GM12878 (cell line): Measurements from ENCODE around the gene SLC39A8. TPM values are rescaled to one million over a fixed set of nuclear protein-coding genes. Genes with fewer than 3 reads are reported as not detected.

Experiments used
- ATAC-seq: fragments of 200-7000 bp; cut with Tn5 transposase; 3 replicates; pipeline ENCODE4 v1.9.1; 2020; ENCODE audit warnings: mild to moderate bottlenecking, moderate library complexity
- BruUV-seq: library from RNA; stranded (reverse); fragments of 400-500 nt; replicated peaks from 2 replicates; lab custom pipeline; 2021; lab: Mats Ljungman, UMichigan
- CTCF ChIA-PET: fragments of 300-600 bp; sonication (Branson Sonifier 250); formaldehyde crosslinking; extraction: SDS; loops from one replicate; lab custom pipeline; 2021; ENCODE audit warnings: inconsistent platforms; lab: Yijun Ruan, JAX
- POLR2A ChIA-PET: fragments of 350-600 bp; formaldehyde crosslinking; extraction: SDS; loops from one replicate; lab custom pipeline; 2021; ENCODE audit warnings: inconsistent platforms; lab: Charles Lee
- RAD21 ChIA-PET: fragments of 300-600 bp; sonication (Branson Sonifier 250); formaldehyde crosslinking; loops from one replicate; lab custom pipeline; 2023; ENCODE audit warnings: antibody characterized with exemption; ENCODE audit not compliant: unreplicated experiment; lab: Charles Lee
- SMC1A ChIA-PET: fragments of 300-600 bp; sonication (Branson Sonifier 250); formaldehyde crosslinking; loops from one replicate; lab custom pipeline; 2023; ENCODE audit not compliant: unreplicated experiment, uncharacterized antibody; lab: Charles Lee
- DNase-seq: peaks from one replicate; pipeline ENCODE4 v3.0.0-alpha.2; 2011; ENCODE audit warnings: low read depth, low spot score
- FAIRE-seq: peaks from 3 replicates; lab custom pipeline; 2011; peaks lifted over from hg19 to GRCh38; lab: Jason Lieb, UNC
- H2AFZ ChIP-seq: 2 replicates; pipeline ENCODE4 v1.6.0; 2011; ENCODE audit warnings: low read depth, low read length, control low read depth; ENCODE audit not compliant: control insufficient read depth
- H3K27ac ChIP-seq: 2 replicates; pipeline ENCODE4 v1.5.1; 2011; ENCODE audit warnings: control low read depth; ENCODE audit not compliant: control insufficient read depth, insufficient read depth
- H3K27me3 ChIP-seq, 2 experiments: replicated peaks in 1 of 2; 2 replicates each; pipeline versions ENCODE4 v1.6.0 to v1.6.1; 2011; ENCODE audit warnings: low read length in 1 of 2; ENCODE audit not compliant: control insufficient read depth in 2 of 2, insufficient read depth in 2 of 2
- H3K36me3 ChIP-seq, 2 experiments: 2 replicates each; pipeline ENCODE4 v1.5.1; 2011; ENCODE audit warnings: low read length in 1 of 2; ENCODE audit not compliant: control insufficient read depth in 2 of 2, insufficient read depth in 2 of 2
- H3K4me1 ChIP-seq: 2 replicates; pipeline ENCODE4 v1.6.1; 2011; ENCODE audit warnings: mild to moderate bottlenecking, low read length, moderate library complexity, mixed read lengths; ENCODE audit not compliant: control insufficient read depth, insufficient read depth
- H3K4me2 ChIP-seq: 2 replicates; pipeline ENCODE4 v1.6.0; 2011; ENCODE audit warnings: control low read depth; ENCODE audit not compliant: control insufficient read depth, insufficient read depth
- H3K4me3 ChIP-seq: fragments of 200-600 bp; sonication (generic); 2 replicates; pipeline ENCODE4 v1.5.1; 2016
- H3K79me2 ChIP-seq: 2 replicates; pipeline ENCODE4 v1.6.0; 2011; ENCODE audit warnings: low read length; ENCODE audit not compliant: control insufficient read depth, insufficient read depth
- H3K9ac ChIP-seq: 2 replicates; pipeline ENCODE4 v1.8.0; 2011; ENCODE audit warnings: low read length, control low read depth, mixed read lengths; ENCODE audit not compliant: control insufficient read depth, insufficient read depth
- H3K9me3 ChIP-seq: replicated peaks from 3 replicates; pipeline ENCODE4 v1.5.1; 2011; ENCODE audit warnings: mild to moderate bottlenecking, low read length; ENCODE audit not compliant: control insufficient read depth, insufficient read depth
- H4K20me1 ChIP-seq: 2 replicates; pipeline ENCODE4 v1.6.0; 2011; ENCODE audit not compliant: control insufficient read depth, insufficient read depth
- E2F4 ChIP-seq: IDR thresholded peaks from 2 replicates; pipeline ENCODE4 v1.6.1; 2012; ENCODE audit warnings: low read depth, low read length, improper control_type of control experiment
- E2F8 ChIP-seq: fragments of 450-650 bp; IDR thresholded peaks from 2 replicates; pipeline ENCODE4 v1.6.1; 2018; ENCODE audit warnings: mild to moderate bottlenecking, low read depth, moderate library complexity; ENCODE audit not compliant: partially characterized antibody
- EED ChIP-seq: sonication (generic); IDR thresholded peaks from 2 replicates; pipeline ENCODE4 v1.6.1; 2016; ENCODE audit warnings: antibody characterized with exemption, low read depth
- HCFC1 ChIP-seq: fragments of 150-350 bp; IDR thresholded peaks from 2 replicates; pipeline ENCODE4 v1.6.1; 2014; ENCODE audit warnings: low read length
- SIN3A ChIP-seq: IDR thresholded peaks from 2 replicates; pipeline ENCODE4 v1.6.1; 2012; ENCODE audit warnings: low read depth, low read length, improper control_type of control experiment
- SMC3 ChIP-seq: IDR thresholded peaks from 2 replicates; pipeline ENCODE4 v1.6.1; 2011; ENCODE audit warnings: low read length, improper control_type of control experiment, borderline replicate concordance
- SREBF1 ChIP-seq: IDR thresholded peaks from 2 replicates; pipeline ENCODE4 v1.6.1; 2012; ENCODE audit warnings: mild to moderate bottlenecking, low read length
- SUPT20H ChIP-seq: IDR thresholded peaks from 2 replicates; pipeline ENCODE4 v1.6.1; 2011; ENCODE audit warnings: low read depth, mild to moderate bottlenecking, low read length, moderate library complexity, borderline replicate concordance; ENCODE audit not compliant: control insufficient read depth
- TAF1 ChIP-seq: IDR thresholded peaks from 2 replicates; pipeline ENCODE4 v1.6.1; 2011; ENCODE audit warnings: mild to moderate bottlenecking, low read depth, low read length, borderline replicate concordance
- ZZZ3 ChIP-seq: IDR thresholded peaks from 2 replicates; pipeline ENCODE4 v1.6.1; 2011; ENCODE audit warnings: low read depth; ENCODE audit not compliant: control insufficient read depth, insufficient read length
- WGBS: methylation state at CpG from one replicate; pipeline ENCODE4 v1.1.6; 2016; ENCODE audit warnings: low lambda C conversion rate; ENCODE audit not compliant: insufficient replicate concordance, insufficient coverage; ENCODE audit errors: missing lambda C conversion rate; 5-methylcytosine and 5-hydroxymethylcytosine counted together
- in situ Hi-C: fragments of 300-500 bp; cut with MboI; formaldehyde crosslinking; loops from 9 replicates; pipeline ENCODE4 v1.14.3; 2018; ENCODE audit warnings: mixed read lengths
- intact Hi-C: fragments of 100-400 bp; cut with micrococcal nuclease; formaldehyde crosslinking; loops from one replicate; pipeline ENCODE4 v1.14.2; 2022; ENCODE audit not compliant: unreplicated experiment
- polyA plus RNA-seq, 11 experiments: library from polyadenylated mRNA; depleted of rRNA in 4 of 11; unstranded in 6 of 11; stranded (reverse) in 5 of 11; fragments of >200 nt; fragmentation: Nextera tagmentation in 4 of 11; fragmentation: Illumina TruSeq in 1 of 11; extraction: Ambion mirVana in 4 of 11; extraction: Trizol in 1 of 11; gene quantifications; 1 replicate in 1 of 11; 2 replicates in 10 of 11; pipeline versions ENCODE4 v1.2.1 to v1.2.3, GENCODE V29; 2011 to 2016; ENCODE audit warnings: inconsistent platforms in 2 of 11, missing spikeins in 2 of 11, low read depth in 1 of 11
- total RNA-seq, 4 experiments: library from RNA; depleted of rRNA in 3 of 4; stranded (reverse); fragments of >200 nt in 3 of 4; fragmentation: Illumina TruSeq in 1 of 4; extraction: Trizol in 1 of 4; gene quantifications; 2 replicates each; pipeline versions ENCODE4 v1.2.1 to v1.2.3, GENCODE V29; 2013 to 2021

SLC39A8 gene
- total and polyA plus RNA-seq, 10 of the 15 experiments (the other 5 are each of a cell fraction or from before 2014, with no cell fraction given) = 7.9 to 47.8 (median 32.8) TPM

- ChIA-PET SMC1A (no interaction called here), POLR2A (interaction anchor here (1.0 kb wide), 1 partner anchor 35 kb away, joined by 3 read pairs; no protein-coding TSS in a partner anchor), CTCF (no interaction called here), RAD21 (no interaction called here)
- H4K20me1 ChIP-seq = no peaks in the 10 kb centered on the region
- no peaks in the 10 kb centered on the region for H3K79me2 ChIP-seq
- TF ChIP-seq SUPT20H (no peak), E2F8 (no peak), TAF1 (no peak), EED (no peak), E2F4 (no peak), SMC3 (no peak), HCFC1 (no peak), ZZZ3 (no peak), SREBF1 (no peak), SIN3A (no peak)
- H3K27ac ChIP-seq = no peak overlapping the region
- H3K27me3 ChIP-seq = peaks cover 0 to 3% of the 10 kb centered on the region in 2 experiments; a peak in 1 of 4 replicates
- H3K9ac ChIP-seq = no peak overlapping the region
- no peaks in the 10 kb centered on the region for H3K4me1 ChIP-seq
- no peak overlapping the region for H2AFZ ChIP-seq
- DNase-seq (no peak), FAIRE-seq (no peak), ATAC-seq (no peak)
- WGBS = 92% methylated on average over 3 of the region's 3 CpGs
- H3K9me3 ChIP-seq = no peaks in the 10 kb centered on the region
- BruUV-seq = no TSS peak
- H3K36me3 ChIP-seq = no peaks in the 10 kb centered on the region
- no peak overlapping the region for H3K4me3 ChIP-seq
- intact Hi-C loops = no loop called here
- in situ Hi-C loops = no loop called here
- H3K4me2 ChIP-seq = no peak overlapping the region
Observed at GRCh38 chr4:102356562-102357202, 11.4 kb upstream of the SLC39A8 start.
